Mesenchymal stem cell (in vitro differentiated cells and primary cell): ENCODE measurements around the gene OR5C1.
A peak's percentile ranks its signal among the peaks of the same experiment; 100 is the strongest.

Source experiments
- DNase-seq: peaks from one replicate; pipeline ENCODE4 v3.0.0-alpha.2; 2013
- H2AFZ ChIP-seq: one replicate; pipeline ENCODE4 v1.6.1; 2013; ENCODE audit warnings: low read depth, mild to moderate bottlenecking, control low read depth, inconsistent platforms, low read length, moderate library complexity
- H2AK5ac ChIP-seq: 2 replicates; pipeline ENCODE4 v1.6.1; 2013; ENCODE audit warnings: low read length, moderate library complexity, mild to moderate bottlenecking, inconsistent platforms; ENCODE audit not compliant: severe bottlenecking
- H2BK120ac ChIP-seq: one replicate; pipeline ENCODE4 v1.6.1; 2013; ENCODE audit warnings: low read depth, mild to moderate bottlenecking, inconsistent platforms, low read length, moderate library complexity
- H2BK12ac ChIP-seq, 2 experiments: one replicate each; pipeline ENCODE4 v1.6.1; 2013; ENCODE audit warnings: inconsistent platforms in 2 of 2, low read length in 2 of 2, mild to moderate bottlenecking in 2 of 2, moderate library complexity in 2 of 2, control low read depth in 1 of 2
- H2BK15ac ChIP-seq: one replicate; pipeline ENCODE4 v1.6.1; 2013; ENCODE audit warnings: mild to moderate bottlenecking, low read depth, inconsistent platforms; ENCODE audit not compliant: poor library complexity, severe bottlenecking
- H2BK5ac ChIP-seq: 2 replicates; pipeline ENCODE4 v1.6.1; 2013; ENCODE audit warnings: low read depth, mild to moderate bottlenecking, low read length, control low read depth, inconsistent platforms; ENCODE audit not compliant: poor library complexity, severe bottlenecking
- H3K14ac ChIP-seq, 2 experiments: one replicate each; pipeline ENCODE4 v1.6.1; 2013; ENCODE audit warnings: inconsistent platforms in 2 of 2, low read length in 2 of 2, control low read depth in 1 of 2, mild to moderate bottlenecking in 1 of 2, moderate library complexity in 1 of 2
- H3K18ac ChIP-seq, 2 experiments: one replicate each; pipeline ENCODE4 v1.6.1; 2013; ENCODE audit warnings: inconsistent platforms in 2 of 2, low read length in 2 of 2, control low read depth in 1 of 2, low read depth in 1 of 2, mild to moderate bottlenecking in 1 of 2
- H3K23ac ChIP-seq, 2 experiments: one replicate each; pipeline ENCODE4 v1.6.1; 2013; ENCODE audit warnings: inconsistent platforms in 2 of 2, low read length in 2 of 2, mild to moderate bottlenecking in 2 of 2, moderate library complexity in 2 of 2, control low read depth in 1 of 2
- H3K27ac ChIP-seq: 2 replicates; pipeline ENCODE4 v1.5.1; 2013; ENCODE audit warnings: mild to moderate bottlenecking, moderate library complexity, low read length, control low read depth, inconsistent platforms; ENCODE audit not compliant: poor library complexity, severe bottlenecking
- H3K27me3 ChIP-seq, 2 experiments: 2 replicates each; pipeline versions ENCODE4 v1.6.1 to v1.7.0; 2013; ENCODE audit warnings: low read length in 2 of 2, mild to moderate bottlenecking in 2 of 2, moderate library complexity in 2 of 2, control low read depth in 1 of 2, inconsistent platforms in 1 of 2; ENCODE audit not compliant: control insufficient read depth in 1 of 2, insufficient read depth in 1 of 2
- H3K36me3 ChIP-seq, 2 experiments: 2 replicates each; pipeline versions ENCODE4 v1.6.1 to v1.7.0; 2013; ENCODE audit warnings: low read length in 2 of 2, control low read depth in 1 of 2, inconsistent platforms in 1 of 2, low read depth in 1 of 2, mild to moderate bottlenecking in 1 of 2; ENCODE audit not compliant: insufficient read depth in 2 of 2, control insufficient read depth in 1 of 2
- H3K4ac ChIP-seq, 2 experiments: one replicate each; pipeline ENCODE4 v1.6.1; 2013; ENCODE audit warnings: inconsistent platforms in 2 of 2, low read length in 2 of 2, mild to moderate bottlenecking in 2 of 2, moderate library complexity in 2 of 2, control low read depth in 1 of 2, low read depth in 1 of 2
- H3K4me1 ChIP-seq: 2 replicates; pipeline ENCODE4 v1.6.1; 2013; ENCODE audit warnings: low read depth, low read length, control low read depth; ENCODE audit not compliant: control insufficient read depth, insufficient read depth
- H3K4me2 ChIP-seq: 2 replicates; pipeline ENCODE4 v1.6.1; 2013; ENCODE audit warnings: low read length, mild to moderate bottlenecking, inconsistent platforms; ENCODE audit not compliant: poor library complexity, severe bottlenecking
- H3K4me3 ChIP-seq, 2 experiments: 2 replicates each; pipeline versions ENCODE4 v1.5.1 to v1.7.0; 2013; ENCODE audit warnings: low read length in 2 of 2, mild to moderate bottlenecking in 2 of 2, control low read depth in 1 of 2, low read depth in 1 of 2; ENCODE audit not compliant: insufficient read depth in 1 of 2
- H3K79me1 ChIP-seq: replicated peaks from 2 replicates; pipeline ENCODE4 v1.6.1; 2013; ENCODE audit warnings: mild to moderate bottlenecking, control low read depth, low read length, inconsistent platforms; ENCODE audit not compliant: poor library complexity, severe bottlenecking
- H3K9ac ChIP-seq: 2 replicates; pipeline ENCODE4 v1.7.0; 2013; ENCODE audit warnings: mild to moderate bottlenecking, low read length, moderate library complexity
- H3K9me3 ChIP-seq: 2 replicates; pipeline ENCODE4 v1.7.0; 2013; ENCODE audit warnings: mild to moderate bottlenecking, low read length; ENCODE audit not compliant: control insufficient read depth
- H4K8ac ChIP-seq: one replicate; pipeline ENCODE4 v1.6.1; 2013; ENCODE audit warnings: inconsistent platforms, mild to moderate bottlenecking, low read length, moderate library complexity
- H4K91ac ChIP-seq: one replicate; pipeline ENCODE4 v1.6.1; 2013; ENCODE audit warnings: mild to moderate bottlenecking, low read length, inconsistent platforms
- WGBS: methylation state at CpG from one replicate; pipeline ENCODE4 v1.1.7; 2013; ENCODE audit warnings: mixed read lengths; 5-methylcytosine and 5-hydroxymethylcytosine counted together

Gene OR5C1

DNA sequence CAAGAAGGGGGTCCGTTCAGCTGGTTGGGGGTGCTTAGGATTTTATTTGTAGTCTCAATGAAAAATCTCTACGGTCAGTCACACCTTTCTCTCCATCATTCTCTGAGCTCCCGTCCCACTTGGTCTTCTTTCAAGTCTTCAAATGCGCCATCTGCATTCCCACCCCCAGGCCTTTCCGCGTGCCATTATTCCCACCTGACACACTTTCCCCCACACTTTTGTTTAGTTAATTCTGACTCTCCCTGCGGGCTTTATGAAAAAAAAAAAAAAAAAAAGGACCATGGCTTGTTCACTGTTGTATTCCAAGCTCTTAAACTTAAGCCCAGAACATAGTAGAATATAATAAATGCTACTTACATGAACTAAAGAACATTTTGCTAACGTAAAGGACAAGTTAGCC is 11.7 kb upstream of the OR5C1 start:
- Histone ChIP-seq H3K9ac (no peak overlapping the region), H2BK15ac (no peak overlapping the region), H2AFZ (no peak overlapping the region), H3K4me2 (no peak overlapping the region), H3K4ac (no peak overlapping the region), H2AK5ac (no peak overlapping the region), H3K27me3 (no peaks in the 10 kb centered on the region), H3K23ac (no peak overlapping the region), H2BK12ac (no peak overlapping the region), H3K27ac (no peak overlapping the region), H3K9me3 (peaks cover 13% of the 10 kb centered on the region), H2BK120ac (no peak overlapping the region), H3K4me3 (no peak overlapping the region), H3K36me3 (no peaks in the 10 kb centered on the region), H3K79me1 (no peaks in the 10 kb centered on the region), H2BK5ac (no peak overlapping the region), H3K14ac (no peak overlapping the region), H4K8ac (no peak overlapping the region), H4K91ac (no peak overlapping the region), H3K18ac (no peak overlapping the region), H3K4me1 (peaks cover 5% of the 10 kb centered on the region)
- WGBS: 79% methylated on average over 7 of the region's 8 CpGs
- DNase-seq: no peak

DNA sequence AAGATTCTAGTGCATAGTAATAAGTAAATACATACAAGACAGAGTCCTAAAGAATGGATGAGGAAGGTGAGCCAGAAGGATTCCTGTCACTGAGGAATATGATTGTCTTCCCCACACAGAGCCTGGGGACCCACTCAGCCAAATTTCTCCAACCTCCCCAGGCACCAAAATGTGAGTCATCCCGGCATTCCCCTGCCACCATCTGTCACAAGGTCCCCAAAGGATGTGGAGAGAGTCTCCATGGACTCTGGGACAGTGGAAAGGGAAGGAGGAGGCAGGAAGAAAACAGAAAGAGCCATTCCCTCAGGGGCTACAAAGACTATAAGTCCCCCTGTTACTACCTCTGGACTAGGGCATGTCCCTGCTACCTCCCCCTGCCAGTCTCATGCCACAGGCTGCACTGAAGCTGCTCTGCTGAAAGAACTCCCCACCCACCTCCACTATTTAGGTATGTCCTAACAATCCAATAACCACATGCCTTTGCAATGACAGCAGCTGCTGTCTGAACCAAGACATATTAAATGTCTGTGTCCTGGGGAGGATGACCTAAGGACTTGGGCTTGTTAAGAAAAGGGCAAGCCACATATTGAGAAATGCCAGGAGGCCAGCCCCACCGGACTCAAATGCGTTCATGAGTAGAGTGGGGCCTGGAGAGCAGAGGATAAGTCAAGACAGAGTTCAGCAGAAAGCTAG is 10.7 kb upstream of the OR5C1 start:
- no peak overlapping the region for H4K8ac ChIP-seq
- H2BK5ac ChIP-seq: no peak overlapping the region
- H3K9me3 ChIP-seq: peaks cover 8% of the 10 kb centered on the region
- peaks cover 5% of the 10 kb centered on the region for H3K4me1 ChIP-seq
- no peak overlapping the region for H2AK5ac ChIP-seq
- H3K27ac ChIP-seq: no peak overlapping the region
- H3K14ac ChIP-seq: no peak overlapping the region
- peak; percentile 81 for DNase-seq
- H3K4me2 ChIP-seq: no peak overlapping the region
- peak overlapping the region; percentile 31 for H4K91ac ChIP-seq
- H2BK15ac ChIP-seq: no peak overlapping the region
- peak overlapping the region in 1 of 2 experiments; percentile 10 for H3K18ac ChIP-seq
- H3K4ac ChIP-seq: no peak overlapping the region
- H2AFZ ChIP-seq: no peak overlapping the region
- no peak overlapping the region for H2BK120ac ChIP-seq
- no peaks in the 10 kb centered on the region for H3K79me1 ChIP-seq
- no peak overlapping the region for H3K9ac ChIP-seq
- no peaks in the 10 kb centered on the region for H3K36me3 ChIP-seq
- no peak overlapping the region for H2BK12ac ChIP-seq
- no peaks in the 10 kb centered on the region for H3K27me3 ChIP-seq
- H3K23ac ChIP-seq: no peak overlapping the region
- whole genome bisulfite sequencing: 14% methylated on average over 2 of the region's 3 CpGs
- H3K4me3 ChIP-seq: no peak overlapping the region

DNA sequence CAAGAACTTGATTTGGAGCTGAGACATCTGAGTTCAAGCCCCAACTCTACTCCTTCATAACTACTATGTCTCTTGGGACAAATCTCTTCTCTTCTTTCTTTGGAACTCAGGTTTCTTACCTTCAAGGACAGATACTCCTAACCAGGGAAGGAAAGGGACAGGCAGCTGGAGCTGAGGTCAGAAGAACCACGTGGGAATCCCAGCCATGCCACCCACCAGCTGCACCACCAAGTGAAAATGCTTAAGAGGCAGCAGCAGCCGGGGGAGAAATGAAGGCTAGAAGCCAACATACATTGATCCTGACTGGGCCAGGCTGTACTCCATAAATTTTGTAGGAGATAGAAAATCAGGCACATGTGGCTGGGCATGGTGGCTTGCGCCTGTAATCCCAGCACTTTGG is 9.6 kb upstream of the OR5C1 start:
- Histone ChIP-seq H3K14ac (no peak overlapping the region), H2BK5ac (no peak overlapping the region), H3K4ac (no peak overlapping the region), H2BK15ac (no peak overlapping the region), H3K36me3 (no peaks in the 10 kb centered on the region), H2AK5ac (no peak overlapping the region), H3K18ac (no peak overlapping the region), H3K23ac (no peak overlapping the region), H2BK120ac (no peak overlapping the region), H3K4me3 (no peak overlapping the region), H4K8ac (no peak overlapping the region), H3K9me3 (no peaks in the 10 kb centered on the region), H3K79me1 (no peaks in the 10 kb centered on the region), H3K9ac (no peak overlapping the region), H3K4me2 (no peak overlapping the region), H2BK12ac (peak overlapping the region in 1 of 2 experiments; percentile 34), H3K27ac (no peak overlapping the region), H3K27me3 (no peaks in the 10 kb centered on the region), H4K91ac (no peak overlapping the region), H2AFZ (no peak overlapping the region), H3K4me1 (peaks cover 5% of the 10 kb centered on the region)
- no peak for DNase-seq
- 59% methylated on average over 3 of the region's 3 CpGs for WGBS

DNA sequence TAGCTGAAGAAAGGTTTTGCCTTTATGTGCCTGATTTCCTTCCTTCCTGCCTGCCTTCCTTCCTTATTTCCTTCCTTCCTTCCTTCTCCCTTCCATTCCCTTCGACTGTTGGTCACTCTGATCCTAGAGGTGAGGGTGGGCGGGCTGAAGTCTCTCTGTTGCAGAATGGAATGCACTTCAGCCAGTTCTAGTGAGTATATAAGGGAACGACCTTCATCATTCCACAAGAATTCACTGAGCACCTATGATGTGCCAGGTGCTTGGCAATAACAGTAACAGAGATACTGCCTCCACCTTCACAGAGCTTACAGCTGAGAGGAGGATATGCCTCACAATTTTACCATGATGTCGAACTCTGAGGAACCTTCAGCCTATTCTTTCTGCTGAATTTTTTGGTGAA is 8.7 kb upstream of the OR5C1 start:
- H3K9ac ChIP-seq: no peak overlapping the region
- H2BK15ac ChIP-seq: no peak overlapping the region
- no peak overlapping the region for H2BK120ac ChIP-seq
- H2AK5ac ChIP-seq: no peak overlapping the region
- H3K4me1 ChIP-seq: peaks cover 5% of the 10 kb centered on the region
- no peak overlapping the region for H2AFZ ChIP-seq
- peaks cover 0 to 5% of the 10 kb centered on the region in 2 experiments for H3K27me3 ChIP-seq
- no peak overlapping the region for H2BK12ac ChIP-seq
- H3K4ac ChIP-seq: no peak overlapping the region
- H3K4me2 ChIP-seq: no peak overlapping the region
- no peak overlapping the region for H3K18ac ChIP-seq
- WGBS: 54% methylated on average over 3 of the region's 4 CpGs
- no peak overlapping the region for H3K27ac ChIP-seq
- no peak overlapping the region for H3K4me3 ChIP-seq
- H3K79me1 ChIP-seq: no peaks in the 10 kb centered on the region
- no peak overlapping the region for H4K8ac ChIP-seq
- no peak overlapping the region for H3K14ac ChIP-seq
- H4K91ac ChIP-seq: no peak overlapping the region
- H3K9me3 ChIP-seq: no peaks in the 10 kb centered on the region
- H3K36me3 ChIP-seq: no peaks in the 10 kb centered on the region
- no peak for DNase-seq
- H2BK5ac ChIP-seq: no peak overlapping the region
- H3K23ac ChIP-seq: no peak overlapping the region
